ENCODE data around the gene LBX1. TPM values are rescaled to one million over a fixed set of nuclear protein-coding genes. Genes with fewer than 3 reads are reported as not detected.
A peak's percentile ranks its signal among the peaks of the same experiment; 100 is the strongest.

LBX1 gene
- total RNA-seq, 3 donors from 2014 or later (not counting 1 experiment from before 2014, with no cell fraction given): not detected

DNA sequence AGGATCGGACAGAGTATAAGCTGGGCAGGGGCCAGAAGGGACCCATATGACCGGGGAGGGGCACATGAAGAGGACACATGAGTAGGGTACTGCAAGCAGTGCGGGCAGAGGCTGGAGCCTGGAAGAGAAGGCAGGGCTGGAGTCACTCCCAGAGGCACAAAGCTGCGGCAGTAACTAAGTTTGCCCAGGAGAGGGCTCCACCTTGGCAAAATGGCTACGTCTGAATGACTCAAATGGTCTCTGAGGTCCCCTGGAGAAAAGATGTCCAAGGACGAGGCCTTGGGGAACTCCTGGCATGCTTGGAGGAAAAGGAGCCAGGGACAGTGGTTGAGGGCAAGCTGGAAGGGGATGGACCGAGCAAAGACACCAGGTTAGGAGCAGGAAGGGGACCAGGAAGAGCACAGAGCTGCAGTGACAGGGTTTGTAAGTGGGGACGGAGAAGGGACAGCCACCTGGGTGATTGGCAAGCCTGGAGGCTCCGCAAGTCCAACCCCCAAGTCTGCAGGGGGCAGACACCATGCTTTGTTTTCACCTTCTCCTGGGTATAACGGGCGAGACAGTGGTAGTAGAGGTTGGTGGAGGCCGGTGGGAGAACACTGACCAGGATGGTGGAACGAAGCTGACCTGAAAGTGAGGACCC is 43.1 kb upstream of the LBX1 start:
- Mint-ChIP-seq H3K27me3 (ENCODE audit: low read depth in 2 of 2) (peaks cover 25 to 48% of the 10 kb centered on the region in 2 donors), H3K4me1 (peaks cover 5 to 7% of the 10 kb centered on the region in 2 donors), H3K36me3 (no peaks in the 10 kb centered on the region), H3K9me3 (no peaks in the 10 kb centered on the region), H3K27ac (no peak overlapping the region), H3K4me3 (no peak overlapping the region)
- intact Hi-C loops (cut with micrococcal nuclease): loop anchor here (1.0 kb wide), 2 partner anchors 170 to 298 kb away; no protein-coding TSS in a partner anchor
- Histone ChIP-seq H3K36me3 (ENCODE audit: control insufficient read depth, insufficient read depth, low read length) (no peaks in the 10 kb centered on the region), H3K4me3 (ENCODE audit: low read length) (no peak overlapping the region), H3K27me3 (ENCODE audit: control insufficient read depth, insufficient read depth, low read length) (peaks cover 4% of the 10 kb centered on the region), H3K4me1 (ENCODE audit: control insufficient read depth, insufficient read depth, low read length) (peaks cover 4% of the 10 kb centered on the region), H3K27ac (ENCODE audit: low read length) (no peak overlapping the region), H3K9me3 (ENCODE audit: control insufficient read depth, insufficient read depth, low read length) (no peaks in the 10 kb centered on the region)
- DNase-seq (peak; percentile 41 to 75), ATAC-seq (peak; percentile 48 to 75 (median 74))
- TF ChIP-seq, protein P1, sequence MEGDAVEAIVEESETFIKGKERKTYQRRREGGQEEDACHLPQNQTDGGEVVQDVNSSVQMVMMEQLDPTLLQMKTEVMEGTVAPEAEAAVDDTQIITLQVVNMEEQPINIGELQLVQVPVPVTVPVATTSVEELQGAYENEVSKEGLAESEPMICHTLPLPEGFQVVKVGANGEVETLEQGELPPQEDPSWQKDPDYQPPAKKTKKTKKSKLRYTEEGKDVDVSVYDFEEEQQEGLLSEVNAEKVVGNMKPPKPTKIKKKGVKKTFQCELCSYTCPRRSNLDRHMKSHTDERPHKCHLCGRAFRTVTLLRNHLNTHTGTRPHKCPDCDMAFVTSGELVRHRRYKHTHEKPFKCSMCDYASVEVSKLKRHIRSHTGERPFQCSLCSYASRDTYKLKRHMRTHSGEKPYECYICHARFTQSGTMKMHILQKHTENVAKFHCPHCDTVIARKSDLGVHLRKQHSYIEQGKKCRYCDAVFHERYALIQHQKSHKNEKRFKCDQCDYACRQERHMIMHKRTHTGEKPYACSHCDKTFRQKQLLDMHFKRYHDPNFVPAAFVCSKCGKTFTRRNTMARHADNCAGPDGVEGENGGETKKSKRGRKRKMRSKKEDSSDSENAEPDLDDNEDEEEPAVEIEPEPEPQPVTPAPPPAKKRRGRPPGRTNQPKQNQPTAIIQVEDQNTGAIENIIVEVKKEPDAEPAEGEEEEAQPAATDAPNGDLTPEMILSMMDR (IDR thresholded peaks at IDR 0.05): peak; percentile 66
- 35% methylated on average over 11 of the region's 13 CpGs for WGBS (ENCODE audit: insufficient coverage)

DNA sequence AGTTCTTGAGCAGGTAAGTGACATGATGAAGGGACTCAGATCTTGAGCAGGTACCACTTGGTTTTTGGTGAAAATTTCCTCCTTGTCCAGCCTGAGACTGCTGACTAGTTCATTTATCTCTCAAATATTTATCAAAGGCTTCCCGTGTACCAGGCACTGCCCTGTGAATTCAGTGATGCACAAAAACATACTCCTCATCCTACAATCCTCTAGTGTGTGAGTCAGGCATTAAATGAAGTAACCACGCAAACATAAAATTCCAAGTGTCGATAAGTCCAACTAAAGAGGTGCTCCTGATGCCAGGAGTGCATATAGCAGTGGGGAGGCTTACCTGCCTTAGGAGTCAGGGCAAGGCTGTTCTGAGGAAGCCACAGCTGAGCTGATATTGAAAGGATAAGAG is 41.5 kb upstream of the LBX1 start:
- peaks cover 5 to 7% of the 10 kb centered on the region in 2 donors for H3K4me1 Mint-ChIP-seq
- Histone ChIP-seq H3K36me3 (ENCODE audit: control insufficient read depth, insufficient read depth, low read length) (no peaks in the 10 kb centered on the region), H3K9me3 (ENCODE audit: control insufficient read depth, insufficient read depth, low read length) (no peaks in the 10 kb centered on the region), H3K27ac (ENCODE audit: low read length) (no peak overlapping the region), H3K4me3 (ENCODE audit: low read length) (no peak overlapping the region), H3K4me1 (ENCODE audit: control insufficient read depth, insufficient read depth, low read length) (peaks cover 4% of the 10 kb centered on the region), H3K27me3 (ENCODE audit: control insufficient read depth, insufficient read depth, low read length) (peaks cover 4% of the 10 kb centered on the region)
- H3K4me3 Mint-ChIP-seq: no peak overlapping the region
- no peaks in the 10 kb centered on the region for H3K9me3 Mint-ChIP-seq
- intact Hi-C loops (cut with micrococcal nuclease): no loop called here
- no peaks in the 10 kb centered on the region for H3K36me3 Mint-ChIP-seq
- peaks cover 22 to 32% of the 10 kb centered on the region in 2 donors for H3K27me3 Mint-ChIP-seq (ENCODE audit: low read depth in 2 of 2)
- ATAC-seq (no peak), DNase-seq (no peak)
- 78% methylated on average over 3 of the region's 3 CpGs for WGBS (ENCODE audit: insufficient coverage)
- TF ChIP-seq, protein P1 (IDR thresholded peaks at IDR 0.05): no peak
- H3K27ac Mint-ChIP-seq: no peak overlapping the region

DNA sequence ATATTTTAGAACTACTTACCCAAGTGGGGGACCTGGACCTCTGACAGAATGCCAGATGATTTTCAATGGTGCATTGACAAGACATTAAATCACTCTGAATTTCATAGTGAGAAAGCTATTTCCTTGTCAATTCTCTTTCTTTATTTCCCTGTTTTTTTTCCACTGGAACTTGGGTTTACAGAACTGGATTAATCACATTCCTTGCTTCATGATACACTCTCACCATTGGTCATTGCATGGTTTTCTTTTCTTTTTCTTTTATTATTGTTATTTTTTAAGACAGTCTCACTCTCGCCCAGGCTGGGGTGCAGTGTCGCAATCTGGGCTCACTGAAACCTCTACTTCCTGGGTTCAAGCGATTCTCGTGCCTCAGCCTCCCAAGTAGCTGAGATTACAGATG is 38.5 kb upstream of the LBX1 start:
- peaks cover 5 to 7% of the 10 kb centered on the region in 2 donors for H3K4me1 Mint-ChIP-seq
- Histone ChIP-seq H3K27me3 (ENCODE audit: control insufficient read depth, insufficient read depth, low read length) (peaks cover 6% of the 10 kb centered on the region), H3K27ac (ENCODE audit: low read length) (no peak overlapping the region), H3K4me1 (ENCODE audit: control insufficient read depth, insufficient read depth, low read length) (peaks cover 4% of the 10 kb centered on the region), H3K9me3 (ENCODE audit: control insufficient read depth, insufficient read depth, low read length) (no peaks in the 10 kb centered on the region), H3K36me3 (ENCODE audit: control insufficient read depth, insufficient read depth, low read length) (no peaks in the 10 kb centered on the region), H3K4me3 (ENCODE audit: low read length) (no peak overlapping the region)
- H3K27ac Mint-ChIP-seq: no peak overlapping the region
- WGBS (ENCODE audit: insufficient coverage): 92% methylated on average over 4 of the region's 4 CpGs
- H3K9me3 Mint-ChIP-seq: no peaks in the 10 kb centered on the region
- intact Hi-C loops (cut with micrococcal nuclease): no loop called here
- no peaks in the 10 kb centered on the region for H3K36me3 Mint-ChIP-seq
- DNase-seq: no peak
- H3K27me3 Mint-ChIP-seq (ENCODE audit: low read depth in 2 of 2): peaks cover 24 to 32% of the 10 kb centered on the region in 2 donors
- ATAC-seq: no peak
- H3K4me3 Mint-ChIP-seq: no peak overlapping the region
- TF ChIP-seq, protein P1 (IDR thresholded peaks at IDR 0.05): no peak

DNA sequence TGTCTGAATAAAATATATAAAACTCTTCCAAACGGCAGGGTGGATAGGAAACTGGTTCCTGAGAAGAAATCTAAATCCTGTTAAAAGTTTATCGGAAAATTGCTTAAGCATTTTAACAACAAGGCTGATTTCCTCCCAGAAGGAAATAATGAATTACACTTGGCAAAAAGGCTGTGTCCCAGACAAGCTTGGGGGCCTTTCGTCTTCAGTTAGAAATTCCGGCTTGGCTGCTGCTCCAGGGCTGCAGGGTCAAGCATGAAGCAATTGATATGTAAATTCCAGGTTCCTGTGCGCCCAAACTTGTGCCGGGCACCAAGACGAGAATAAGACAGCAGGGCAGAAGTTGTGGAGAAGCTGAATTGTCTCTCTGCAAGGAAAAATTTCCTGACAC is 38.0 kb upstream of the LBX1 start:
- WGBS (ENCODE audit: insufficient coverage): 90% methylated on average over 7 of the region's 7 CpGs
- intact Hi-C loops (cut with micrococcal nuclease): no loop called here
- peaks cover 6% of the 10 kb centered on the region for H3K27me3 ChIP-seq (ENCODE audit: control insufficient read depth, insufficient read depth, low read length)

More for the DNA sequence above, 38.0 kb upstream of the LBX1 start:
- Histone ChIP-seq H3K36me3 (ENCODE audit: control insufficient read depth, insufficient read depth, low read length) (no peaks in the 10 kb centered on the region), H3K4me3 (ENCODE audit: low read length) (no peak overlapping the region), H3K27ac (ENCODE audit: low read length) (no peak overlapping the region), H3K9me3 (ENCODE audit: control insufficient read depth, insufficient read depth, low read length) (no peaks in the 10 kb centered on the region), H3K4me1 (ENCODE audit: control insufficient read depth, insufficient read depth, low read length) (peaks cover 3% of the 10 kb centered on the region)
- Mint-ChIP-seq H3K36me3 (no peaks in the 10 kb centered on the region), H3K27ac (no peak overlapping the region), H3K4me1 (peaks cover 3 to 4% of the 10 kb centered on the region in 2 donors), H3K27me3 (ENCODE audit: low read depth in 2 of 2) (peaks cover 26 to 33% of the 10 kb centered on the region in 2 donors), H3K9me3 (no peaks in the 10 kb centered on the region), H3K4me3 (no peak overlapping the region)
- TF ChIP-seq, protein P1 (IDR thresholded peaks at IDR 0.05): no peak
- ATAC-seq (no peak), DNase-seq (no peak)
